Kidney capillary endothelial cell (primary cell): ENCODE measurements around the gene RNASEH2B.

ENCODE experiments used
- DNase-seq: peaks from one replicate; pipeline ENCODE4 v3.0.0-alpha.2; 2018; ENCODE audit warnings: low spot score

Gene RNASEH2B

DNA sequence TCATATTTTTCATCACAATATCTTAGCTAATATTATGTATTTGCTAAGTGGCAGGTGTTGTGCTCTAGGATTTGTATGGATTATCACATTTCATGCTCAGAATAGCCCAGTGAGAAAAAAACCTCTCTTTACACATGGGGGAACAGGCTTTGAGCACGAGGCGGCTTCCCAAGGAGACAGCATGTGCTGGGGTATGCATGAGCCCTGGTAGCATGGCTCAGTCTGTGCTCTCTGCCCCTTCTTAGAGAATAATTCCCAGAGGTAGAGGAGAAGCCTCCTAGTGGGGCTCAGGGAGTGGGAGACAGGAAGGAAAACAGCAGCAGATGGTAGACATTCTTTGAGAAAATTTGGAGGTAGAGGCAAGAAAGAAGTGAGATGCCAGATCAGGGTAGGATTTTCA, 31.6 kb downstream of the RNASEH2B start:
- DNase-seq, result no peak

DNA sequence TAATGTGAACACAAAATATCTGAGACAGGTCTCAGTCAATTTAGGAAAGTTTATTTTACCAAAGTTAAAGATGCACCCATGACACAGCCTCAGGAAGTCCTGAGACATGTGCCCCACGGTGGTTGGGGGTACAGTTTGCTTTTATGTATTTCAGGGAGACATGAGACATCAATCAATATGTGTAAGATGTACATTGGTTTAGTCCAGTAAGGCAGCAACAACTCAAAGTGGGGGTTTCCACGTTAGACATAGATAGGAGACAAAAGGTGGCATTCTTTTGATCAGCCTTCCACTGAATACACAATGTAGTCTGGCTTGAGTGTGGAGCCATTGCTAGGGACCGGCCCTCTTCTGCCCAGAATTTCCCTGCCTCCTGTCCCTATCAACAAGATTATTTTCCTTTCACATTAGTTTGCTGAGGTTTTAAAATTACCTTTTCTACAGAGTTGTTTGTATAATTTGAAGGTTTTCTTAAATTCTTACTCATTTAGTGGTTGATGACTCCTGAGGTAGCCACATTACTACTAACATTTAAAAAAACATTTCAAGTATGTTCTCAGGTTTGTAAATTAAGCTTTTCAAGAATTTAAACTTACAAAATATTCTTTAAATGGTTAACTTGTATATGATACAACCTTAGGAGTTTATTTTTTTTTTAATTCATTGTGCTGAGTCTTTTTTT, 33.2 kb downstream of the RNASEH2B start:
- DNase-seq, result no peak

DNA sequence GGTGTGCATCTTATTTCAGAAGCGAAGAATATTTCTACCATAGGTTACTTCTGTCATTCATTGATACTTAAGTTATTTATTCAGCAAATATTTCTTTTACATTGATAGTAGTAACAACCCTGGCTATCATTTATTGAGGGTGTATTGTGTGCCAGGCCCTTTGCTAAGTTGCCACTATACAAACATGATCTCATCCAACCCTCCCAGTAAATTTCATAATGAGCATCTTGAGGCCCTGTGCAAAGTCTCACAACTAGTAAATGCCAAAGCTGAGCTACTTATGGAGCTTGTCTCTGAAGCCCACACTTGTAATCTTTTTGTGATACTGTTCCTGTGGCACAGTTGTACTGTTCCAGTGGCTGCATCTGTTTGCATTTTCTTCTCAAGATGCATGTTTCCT, 36.1 kb downstream of the RNASEH2B start:
- no peak for DNase-seq

DNA sequence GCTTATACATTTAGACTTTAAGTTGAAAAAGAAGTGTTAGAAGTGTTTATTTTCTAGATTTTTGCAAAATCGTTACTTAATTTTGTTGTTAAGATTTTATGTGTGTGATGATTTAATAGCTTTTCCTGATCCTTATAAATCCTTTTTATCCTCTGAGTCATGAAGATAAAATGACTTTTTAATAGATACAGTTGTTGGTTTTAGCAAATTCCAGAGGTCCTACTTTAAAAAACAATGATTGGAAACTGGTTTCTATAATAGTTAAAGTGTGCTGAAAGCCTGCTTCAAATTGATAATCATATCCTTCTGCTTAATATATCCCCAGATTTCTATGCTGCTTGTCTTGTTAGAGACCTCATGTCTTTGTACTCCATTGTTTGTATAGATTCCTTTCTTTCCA, 39.0 kb downstream of the RNASEH2B start:
- DNase-seq, result no peak

DNA sequence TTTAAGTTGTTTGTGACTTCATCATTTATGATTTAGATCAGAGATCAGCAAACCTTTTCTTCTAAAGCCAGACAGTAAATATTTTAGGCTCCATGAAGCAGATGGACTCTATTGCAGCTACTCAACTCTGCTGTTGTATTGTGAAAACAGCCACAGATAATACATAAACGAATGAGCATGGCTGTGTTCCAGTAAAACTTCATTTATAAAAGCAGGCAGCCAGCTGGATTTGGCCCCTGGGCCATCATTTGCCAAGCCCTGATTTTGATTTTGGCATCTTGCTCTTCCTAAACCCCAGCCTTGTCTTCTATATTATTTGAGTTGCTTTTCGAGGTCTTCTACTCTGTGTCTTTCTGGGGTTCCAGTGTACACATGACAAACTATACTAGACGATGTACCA, 41.3 kb downstream of the RNASEH2B start:
- no peak for DNase-seq

DNA sequence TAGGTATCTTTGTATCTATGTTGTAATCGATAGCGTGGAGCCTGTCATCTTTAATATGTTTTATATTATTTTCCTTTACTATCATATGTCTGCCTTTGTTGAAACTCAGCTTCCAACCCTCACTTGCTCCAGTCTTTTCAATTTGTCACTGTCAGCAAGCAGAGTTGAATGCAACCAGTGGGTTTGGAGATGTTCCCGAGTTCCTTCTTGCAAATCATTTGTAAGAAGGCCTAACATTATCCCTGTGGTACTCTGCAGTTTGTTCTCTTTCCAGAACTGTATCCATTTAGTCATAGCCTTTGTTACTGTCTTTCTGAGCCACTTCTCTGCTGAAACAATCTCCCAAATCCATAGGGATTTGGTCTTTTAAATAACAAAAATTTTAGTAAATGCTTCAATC, 41.8 kb downstream of the RNASEH2B start:
- DNase-seq, result no peak

DNA sequence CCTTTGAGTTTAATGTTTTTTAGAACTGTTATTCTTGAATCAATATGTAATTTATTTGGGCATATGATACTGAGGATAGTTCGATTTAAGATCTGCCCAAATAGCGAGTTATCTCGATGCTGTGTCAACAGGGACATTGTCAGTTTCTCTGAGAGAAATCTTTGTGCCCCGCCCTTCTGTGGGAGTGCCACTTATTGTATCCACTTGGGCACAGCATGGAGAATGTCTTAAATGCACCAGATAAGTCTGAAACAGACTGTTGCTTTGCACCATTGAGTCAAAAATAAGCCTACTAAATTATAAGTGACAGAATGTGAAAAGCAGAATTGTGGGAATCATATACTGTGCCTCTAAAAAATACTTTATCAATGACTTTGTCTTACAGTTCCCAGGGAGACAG, 45.6 kb downstream of the RNASEH2B start:
- DNase-seq, result no peak

DNA sequence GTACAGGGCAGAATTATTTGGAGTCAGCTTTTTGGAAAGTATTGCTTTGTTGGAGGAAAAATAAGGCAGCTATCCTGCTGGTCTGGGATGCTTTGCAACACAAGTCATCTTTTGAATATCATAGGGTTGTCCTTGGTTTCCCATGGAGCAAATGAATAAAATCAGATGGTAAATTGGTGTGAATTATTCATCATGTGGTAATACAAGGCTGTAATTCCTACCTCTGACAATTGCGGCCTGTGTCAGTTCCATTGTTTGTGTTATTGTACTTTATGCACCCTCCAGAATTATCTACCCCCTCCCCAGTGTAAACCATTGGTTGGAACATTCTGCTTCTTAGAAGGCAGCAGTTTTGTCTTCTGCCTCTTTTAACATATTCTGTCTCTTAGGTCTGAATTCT, 46.2 kb downstream of the RNASEH2B start:
- DNase-seq, result no peak

DNA sequence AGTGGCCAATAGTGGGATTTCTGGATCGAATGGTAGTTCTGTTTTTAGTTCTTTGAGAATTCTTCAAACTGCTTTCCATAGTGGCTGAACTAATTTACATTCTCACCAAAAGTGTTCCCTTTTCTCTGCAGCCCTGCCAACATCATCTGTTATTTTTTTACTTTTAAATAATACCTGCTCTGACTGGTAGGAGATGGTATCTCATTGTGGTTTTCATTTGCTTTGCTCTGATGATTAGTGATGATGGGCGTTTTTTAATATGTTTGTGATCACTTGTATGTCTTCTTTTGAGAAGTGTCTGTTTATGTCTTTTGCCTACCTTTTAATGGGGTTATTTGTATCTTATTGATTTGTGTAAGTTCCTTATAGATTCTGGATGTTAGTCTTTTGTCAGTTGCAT, 48.0 kb downstream of the RNASEH2B start:
- no peak for DNase-seq

DNA sequence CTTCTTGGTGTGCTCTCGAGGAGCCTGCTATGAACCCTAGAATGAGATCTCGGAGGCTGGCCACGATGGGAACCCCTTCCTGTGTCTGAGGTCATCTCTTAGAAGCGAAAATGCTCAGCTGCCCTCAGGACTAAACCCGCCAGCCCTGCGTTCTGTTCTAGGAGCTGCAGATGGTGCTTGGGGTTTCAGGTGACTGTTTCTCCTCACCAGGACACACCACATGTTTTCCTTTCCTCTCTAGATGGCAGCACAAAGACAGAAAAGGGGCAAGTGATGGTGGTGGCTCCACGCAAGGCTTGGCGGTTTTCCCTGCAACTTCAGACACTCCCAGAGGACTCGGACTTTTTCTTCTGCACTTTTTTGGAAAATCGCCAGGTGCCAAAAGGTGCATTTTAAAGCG, 60.1 kb downstream of the RNASEH2B start:
- DNase-seq, result no peak

DNA sequence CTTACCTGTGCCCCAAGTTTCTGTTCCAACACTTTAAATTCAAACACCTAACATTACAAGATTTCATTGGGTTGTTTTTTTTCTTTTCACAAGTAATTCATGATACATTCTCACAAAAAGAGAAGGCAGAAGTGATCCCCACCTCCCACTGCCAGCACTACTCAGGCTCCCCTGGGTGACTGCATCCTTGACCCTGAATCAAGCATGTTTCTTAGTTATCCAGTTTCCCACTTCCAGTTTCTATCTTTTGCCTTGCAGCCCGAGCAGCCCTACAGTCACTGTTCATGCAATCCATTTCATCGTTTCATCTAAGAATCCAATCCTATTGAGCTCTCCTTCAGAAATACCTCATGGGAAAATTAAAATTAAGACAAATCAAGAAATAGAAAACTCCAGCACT, 61.4 kb downstream of the RNASEH2B start:
- DNase-seq, result no peak

DNA sequence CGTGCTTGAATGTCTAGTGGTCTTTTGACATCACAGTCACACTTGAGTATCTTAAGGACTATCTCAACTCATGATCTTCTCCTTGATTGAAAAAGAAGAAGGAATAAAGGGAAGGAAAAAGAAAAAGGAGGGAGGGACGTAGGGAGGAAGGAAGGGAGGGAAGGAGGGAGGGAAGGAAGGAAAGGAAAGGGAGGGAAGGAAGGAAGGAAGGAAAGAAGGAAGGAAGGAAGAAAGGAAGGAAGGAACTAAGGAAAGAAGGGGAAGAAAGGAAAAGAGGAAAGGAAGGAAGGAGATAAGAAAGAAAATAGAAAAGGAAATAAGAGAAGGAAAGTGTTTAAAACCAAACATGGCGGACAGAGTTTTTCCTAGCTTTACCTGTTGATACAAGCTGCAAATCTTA, 64.7 kb downstream of the RNASEH2B start:
- DNase-seq, result no peak

DNA sequence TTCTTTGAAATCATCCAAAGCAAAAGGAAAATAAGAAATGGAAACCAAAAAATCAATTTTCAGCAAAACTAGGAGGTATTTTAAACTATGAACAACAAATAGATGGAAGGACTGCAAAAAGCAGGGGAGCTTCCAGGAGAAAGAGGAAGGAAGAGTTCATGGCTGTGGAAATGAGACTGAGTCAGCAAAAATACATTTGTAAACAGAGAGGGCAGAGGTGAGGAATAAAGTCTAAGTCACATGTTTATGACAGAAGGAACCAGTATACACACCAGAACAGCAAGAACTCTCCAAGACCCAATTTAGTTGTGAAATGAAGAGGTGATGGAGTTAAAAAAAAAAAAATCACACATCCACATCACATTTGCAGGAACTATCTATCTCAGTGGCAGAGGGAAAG, 69.6 kb downstream of the RNASEH2B start:
- DNase-seq, result no peak

DNA sequence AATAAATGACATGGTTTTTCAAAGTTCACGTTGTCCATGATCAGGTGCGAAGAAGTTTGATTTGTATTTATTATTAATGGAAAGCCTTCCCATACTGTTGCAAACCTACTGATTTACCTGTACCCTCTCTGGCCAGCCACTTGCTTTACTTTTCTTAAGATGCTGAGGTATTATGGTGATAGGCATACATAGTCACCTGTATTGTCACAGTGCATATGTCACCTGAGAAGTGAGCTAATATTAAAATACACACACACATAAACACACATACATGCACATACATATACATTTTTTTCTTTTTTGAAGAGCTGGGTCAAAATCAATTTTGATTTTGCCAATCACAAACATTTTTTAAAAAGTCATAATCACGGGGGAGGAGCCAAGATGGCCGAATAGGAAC, 72.1 kb downstream of the RNASEH2B start:
- DNase-seq, result no peak

DNA sequence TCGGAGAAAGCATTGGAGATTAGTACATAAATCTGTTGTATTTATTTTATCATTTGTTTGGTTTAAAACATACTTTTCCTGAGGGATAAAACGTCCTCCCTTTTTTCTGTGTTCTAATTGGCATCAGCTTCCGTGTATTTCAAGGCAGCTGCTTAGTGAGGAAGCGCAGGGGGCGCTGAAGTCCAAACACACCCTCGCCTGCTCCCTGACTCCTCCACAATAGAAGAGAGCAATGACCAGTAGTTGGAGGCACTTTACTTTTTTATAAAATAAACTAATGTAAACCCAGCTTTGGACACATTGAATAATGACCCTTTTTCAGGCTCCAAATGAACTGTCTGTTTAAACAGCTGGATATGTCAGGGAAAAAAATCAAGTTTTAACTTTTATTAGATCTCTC, 79.9 kb downstream of the RNASEH2B start:
- DNase-seq, result no peak

DNA sequence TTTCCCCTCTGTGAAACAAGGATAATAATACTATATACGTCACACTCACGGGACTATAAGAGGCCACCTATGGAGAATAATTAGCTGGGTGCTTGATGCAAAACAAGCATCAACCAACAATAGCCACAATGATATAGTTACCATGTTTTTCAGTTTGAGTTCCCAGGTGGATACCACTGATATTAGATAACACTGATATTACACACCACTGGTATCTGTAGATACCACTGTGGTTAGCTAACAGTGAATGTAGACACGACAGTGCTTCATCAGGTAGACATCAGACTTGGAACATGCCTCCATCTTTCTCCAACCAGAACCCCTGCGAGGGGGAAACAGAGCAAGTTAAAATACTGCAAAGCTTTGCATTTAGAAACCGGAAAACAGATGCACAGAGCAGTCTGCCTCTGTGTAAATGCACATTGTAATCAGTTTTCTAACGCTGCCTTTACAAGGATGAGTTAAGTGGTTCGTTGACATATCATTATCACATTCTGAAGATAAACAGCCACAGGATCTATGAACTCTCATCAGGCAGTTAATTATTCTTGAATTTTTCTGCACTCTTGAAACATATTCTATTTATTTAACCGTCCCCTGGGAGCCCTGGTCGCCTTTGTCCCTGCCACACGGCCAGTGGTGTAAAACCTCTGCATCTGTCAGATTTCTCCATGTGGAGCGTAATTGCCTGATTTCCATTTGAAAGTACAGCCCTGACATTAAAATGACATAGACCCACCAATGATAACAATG, 80.7 kb downstream of the RNASEH2B start:
- no peak for DNase-seq

DNA sequence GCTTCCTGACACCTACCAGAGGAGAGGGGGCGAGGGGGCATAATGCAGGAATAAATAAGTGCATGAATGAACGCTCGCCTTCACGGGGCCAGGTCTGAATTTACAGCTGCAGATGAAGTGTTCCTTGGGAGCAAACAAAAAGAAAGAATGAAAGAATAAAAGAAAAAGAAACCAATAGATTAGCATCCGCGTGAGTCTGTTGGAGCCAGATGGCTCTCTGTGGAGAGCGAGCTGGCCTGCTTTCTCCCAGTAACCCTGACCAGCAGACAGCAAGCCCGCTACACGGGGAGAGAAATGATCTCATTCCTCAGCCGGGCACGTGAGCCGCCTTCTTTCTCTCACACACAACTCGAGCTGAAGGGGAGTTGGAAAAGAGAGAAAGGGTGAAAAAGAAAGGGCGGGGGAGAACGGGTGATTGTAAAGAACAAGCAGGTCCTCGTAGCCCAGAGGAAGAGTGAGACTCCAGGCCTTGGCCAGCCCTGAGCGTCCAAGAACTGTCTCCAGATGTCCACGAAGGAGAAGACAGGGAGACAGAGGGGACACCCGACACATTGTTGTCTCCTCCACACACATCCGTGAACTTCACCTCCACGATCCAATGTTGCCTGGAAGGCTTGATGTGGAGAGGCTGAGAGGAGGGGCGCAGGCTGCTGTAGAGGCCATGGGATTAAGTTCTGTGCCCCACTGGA, 81.4 kb downstream of the RNASEH2B start:
- DNase-seq, result no peak

DNA sequence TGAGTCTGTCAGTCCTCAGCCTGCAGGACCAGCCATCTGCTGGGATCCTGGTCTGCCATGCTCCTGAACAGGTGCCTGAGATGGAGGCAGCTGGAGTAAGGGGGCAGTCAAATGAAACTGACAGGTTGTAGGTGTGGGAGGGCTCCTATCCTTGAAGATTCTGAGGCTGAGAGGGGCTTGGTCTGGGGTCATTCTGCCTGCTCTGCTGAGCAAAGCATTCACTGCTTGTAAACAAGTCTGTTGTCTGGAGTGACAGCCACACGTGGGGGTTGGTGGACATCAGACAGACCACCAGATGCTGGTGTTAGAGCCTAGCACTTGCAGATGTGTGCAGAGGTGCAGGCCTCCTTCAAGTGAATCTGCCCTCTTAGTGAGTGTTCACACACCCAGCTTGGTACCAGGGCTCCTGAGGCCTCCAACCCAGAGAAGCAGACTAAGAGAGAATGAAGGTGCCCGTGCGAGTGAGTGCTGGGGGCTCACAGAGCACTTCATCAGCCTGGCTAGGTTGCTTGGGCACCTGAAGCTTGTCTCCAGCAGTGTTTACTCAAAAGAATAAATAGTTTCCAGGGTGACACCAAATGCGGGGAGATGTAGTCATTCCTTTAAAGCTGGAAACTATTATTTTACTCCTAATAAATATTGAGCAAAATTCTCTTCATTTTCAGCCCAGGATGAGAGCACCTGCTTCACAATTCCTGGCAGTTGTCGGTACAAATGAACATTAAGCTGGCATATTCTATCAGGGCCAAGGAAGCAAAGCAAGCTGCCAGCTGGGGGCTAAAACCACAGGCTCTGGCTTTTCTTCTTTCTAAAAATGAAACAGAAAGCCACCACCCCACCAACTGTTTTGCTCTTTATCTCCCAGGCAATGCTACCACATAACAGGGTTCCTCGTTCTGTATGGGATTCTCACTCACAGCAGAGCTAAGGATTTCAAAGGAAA, 82.3 kb downstream of the RNASEH2B start:
- no peak for DNase-seq

DNA sequence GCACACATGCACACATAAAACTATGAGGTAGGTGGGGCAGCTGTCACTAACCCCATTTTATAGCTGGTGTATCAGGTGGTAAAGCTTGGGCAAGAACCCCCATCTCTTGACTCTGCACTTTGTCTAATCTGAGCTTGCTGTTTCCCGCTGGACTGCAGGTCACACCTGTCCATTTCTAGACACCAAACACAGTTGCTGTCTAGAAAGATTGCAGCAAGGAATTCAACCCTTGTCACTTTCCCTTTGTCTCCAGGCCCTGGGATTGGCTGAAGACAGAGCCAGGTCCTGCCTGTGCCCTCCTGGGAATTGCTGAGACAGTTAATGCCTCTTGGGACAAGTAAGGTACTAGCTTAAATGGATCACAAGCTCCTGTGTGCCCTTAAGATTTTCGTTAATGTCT, 83.8 kb downstream of the RNASEH2B start:
- no peak for DNase-seq

DNA sequence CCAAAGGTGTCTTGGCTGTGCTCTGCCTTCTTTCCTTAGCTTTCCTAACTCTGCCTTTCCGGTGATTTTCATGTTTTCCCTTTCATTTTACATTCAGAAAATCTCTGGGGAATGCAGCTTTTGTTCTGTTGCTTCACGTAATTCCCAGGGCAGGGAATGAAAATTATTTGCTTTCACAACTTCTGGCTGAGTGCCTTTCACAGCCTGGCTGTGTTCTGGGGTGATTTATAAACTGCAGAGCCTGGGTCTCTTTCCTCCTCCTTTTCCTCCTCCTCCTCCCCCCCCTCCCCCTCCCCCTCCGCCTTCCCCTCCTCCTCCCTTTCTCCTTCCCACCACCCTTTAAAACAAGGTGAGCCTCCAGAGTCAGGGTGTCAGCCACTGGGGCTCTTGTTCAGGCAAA, 84.3 kb downstream of the RNASEH2B start:
- DNase-seq, result no peak

DNA sequence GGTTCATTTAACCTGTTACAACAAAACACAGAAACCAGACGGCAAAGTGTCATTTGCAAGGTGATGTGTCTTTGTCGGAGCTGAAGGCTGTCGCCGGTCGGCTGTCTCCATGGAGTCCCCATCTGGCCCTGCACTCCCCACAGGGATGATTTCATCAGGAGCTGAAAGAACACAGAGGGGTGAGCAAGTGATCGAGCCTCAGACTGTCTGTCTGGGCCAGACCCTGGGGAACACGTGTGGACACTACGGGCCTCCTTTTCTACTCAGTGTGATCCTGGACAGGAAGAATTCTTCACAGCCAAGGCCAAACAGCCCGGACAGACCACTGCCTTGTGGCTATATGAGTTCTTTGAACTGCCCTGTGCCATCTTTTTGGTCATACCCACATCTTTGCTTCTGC, 85.1 kb downstream of the RNASEH2B start:
- DNase-seq, result no peak

DNA sequence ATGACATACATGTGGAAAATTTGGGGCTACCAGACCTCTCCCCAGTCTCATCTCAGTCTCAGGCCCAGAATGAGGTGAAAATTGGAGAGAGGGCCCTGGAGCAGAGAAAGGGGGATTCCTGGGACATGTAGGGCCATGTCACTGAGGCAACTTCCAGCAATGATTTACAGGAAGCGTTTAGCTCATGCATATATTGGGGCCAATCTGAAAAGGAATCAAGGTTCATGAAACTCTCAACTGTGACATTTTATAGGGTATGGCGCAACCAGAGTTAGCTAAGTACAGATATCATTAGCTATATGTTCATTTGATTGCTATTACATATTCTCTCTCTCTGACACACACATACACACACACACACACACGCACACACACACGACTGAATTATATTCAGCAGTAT, 86.3 kb downstream of the RNASEH2B start:
- DNase-seq, result no peak
